DMS 273 (cell line): ENCODE results near the gene NUP210L.
"Not testable (repeated sequence)": the region's sequence is repeated elsewhere in the genome, so short reads cannot be mapped to it uniquely, and the experiment has no call there.

Source experiments
- DNase-seq: peaks from one replicate; lab custom pipeline; 2025; ENCODE audit not compliant: unreplicated experiment; lab: John Stamatoyannopoulos, UW

The NUP210L gene

GRCh38 chr1:154170547-154171222 lies 15.8 kb upstream of the NUP210L start:
- DNase-seq = peak; percentile 18

GRCh38 chr1:154167461-154167860 lies 12.6 kb upstream of the NUP210L start:
- no peak for DNase-seq

- no peak for DNase-seq
Observed at GRCh38 chr1:154166207-154166606, 11.3 kb upstream of the NUP210L start.

GRCh38 chr1:154159554-154159953 lies 4.7 kb upstream of the NUP210L start:
- no peak for DNase-seq

DNA sequence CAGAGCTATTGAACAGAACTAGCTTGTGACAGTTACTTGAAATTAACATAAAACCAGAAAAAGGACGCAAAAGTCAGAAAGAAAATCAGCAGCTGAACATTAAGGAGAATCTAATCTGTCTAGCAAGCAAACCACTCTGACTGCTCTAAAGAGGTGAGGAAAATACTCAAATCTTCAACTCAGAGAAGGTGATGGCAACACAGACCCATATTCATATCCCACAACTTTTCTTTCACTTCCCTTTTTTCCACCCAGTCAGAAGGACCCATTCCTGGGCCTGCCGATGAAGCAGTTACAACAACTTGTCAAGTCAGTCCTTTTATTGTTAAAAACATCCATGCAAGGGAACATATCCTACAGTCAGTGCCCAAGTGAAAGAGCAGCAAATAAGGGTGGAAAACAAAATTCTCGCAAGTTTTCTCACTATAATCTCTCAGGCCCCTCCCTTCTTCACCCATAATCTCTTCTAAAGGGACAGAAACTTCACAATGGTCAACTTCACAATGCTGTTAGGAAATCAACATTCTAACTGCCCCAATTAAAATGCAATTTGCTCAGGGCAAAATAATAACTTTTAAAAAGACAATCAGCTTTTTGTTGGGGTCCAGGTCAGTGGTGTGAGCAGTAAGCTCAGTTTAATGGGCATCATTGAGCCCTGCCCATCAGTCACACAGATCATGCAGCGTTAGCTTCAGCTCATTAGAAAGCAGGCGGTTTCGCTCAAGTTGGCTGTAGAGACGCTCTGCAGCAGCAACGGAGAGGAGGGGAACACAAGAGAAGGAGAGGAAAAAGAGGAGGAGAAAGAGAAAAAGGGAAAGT lies 3.6 kb upstream of the NUP210L start:
- DNase-seq = no peak

DNA sequence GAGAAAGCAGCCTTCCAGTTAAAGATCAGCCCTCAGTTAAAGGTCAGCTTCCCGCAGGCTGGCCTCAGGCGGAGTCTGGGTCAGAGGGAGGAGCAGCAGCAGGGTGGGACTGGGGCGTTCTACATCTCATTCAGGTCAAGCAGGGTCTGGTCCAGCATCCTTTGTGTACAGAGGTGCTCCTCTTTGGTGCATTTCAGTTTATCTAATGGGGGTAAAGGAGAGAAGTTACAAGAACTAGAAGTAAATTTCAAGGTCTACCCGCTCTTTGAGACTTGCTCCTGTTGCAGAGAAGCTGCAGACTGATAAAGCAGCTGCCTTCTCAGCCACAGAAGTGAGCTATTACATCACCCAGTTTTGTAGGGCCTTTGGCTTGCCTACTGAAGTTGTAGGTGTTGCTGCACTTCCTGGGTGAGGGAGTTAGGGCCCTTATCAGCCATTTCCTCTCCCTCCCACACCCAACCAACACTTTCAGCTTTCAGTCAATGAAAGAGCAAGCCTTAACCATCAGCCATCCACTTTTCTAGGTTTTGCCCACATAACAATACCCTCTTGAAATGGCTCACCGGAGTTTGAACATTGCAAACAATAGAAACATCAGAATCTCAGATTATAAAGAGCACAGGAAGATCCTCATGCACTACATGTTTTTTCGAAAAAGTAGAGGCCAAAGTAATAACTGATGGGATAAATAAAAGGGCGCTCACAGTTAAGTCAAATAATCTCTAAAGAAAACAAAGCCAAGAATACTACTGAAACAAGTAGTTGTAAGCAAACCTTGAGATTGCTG lies 2.8 kb upstream of the NUP210L start:
- DNase-seq = no peak

DNA sequence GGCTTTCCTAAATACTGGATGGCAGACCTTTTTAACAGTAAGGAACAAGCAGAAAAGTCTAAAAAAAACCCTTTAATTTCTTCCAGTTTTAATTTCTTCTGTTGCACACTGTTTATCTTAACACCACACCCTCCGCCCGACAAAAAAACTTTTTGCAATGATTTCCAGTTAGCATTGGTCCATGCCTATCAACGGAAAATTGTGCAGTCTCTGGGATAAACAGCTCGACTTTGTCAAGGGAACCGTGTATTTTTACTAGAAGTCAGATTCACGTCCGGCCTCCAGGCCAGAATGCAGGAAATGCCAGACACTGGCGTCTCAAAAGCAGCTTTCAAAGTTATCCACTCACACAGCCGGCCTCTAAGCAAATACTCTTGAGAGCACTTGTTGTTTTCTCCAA lies 378 bp upstream of the NUP210L start:
- DNase-seq = no peak

DNA sequence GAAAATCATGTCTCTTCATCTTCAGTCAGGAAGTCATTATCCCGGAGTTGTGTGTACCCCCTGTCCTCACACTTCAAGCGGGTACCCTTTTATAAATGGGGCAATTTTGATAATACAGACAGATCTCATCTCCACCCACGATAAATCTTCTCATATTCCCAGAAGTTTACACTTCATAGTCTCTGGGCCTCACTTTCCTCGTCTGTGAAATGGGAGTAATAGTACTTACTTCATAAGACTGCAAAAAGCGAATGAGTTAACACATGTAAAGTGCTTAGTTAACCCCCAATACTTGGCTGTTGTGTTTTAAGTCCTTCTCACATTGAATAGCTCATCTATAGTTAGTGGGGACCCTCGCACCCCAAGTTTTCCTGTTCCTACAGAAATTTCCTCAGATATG lies 820 bp downstream of the NUP210L start:
- no peak for DNase-seq

- DNase-seq = no peak
Observed at GRCh38 chr1:154151311-154151710, 3.6 kb downstream of the NUP210L start.

DNA sequence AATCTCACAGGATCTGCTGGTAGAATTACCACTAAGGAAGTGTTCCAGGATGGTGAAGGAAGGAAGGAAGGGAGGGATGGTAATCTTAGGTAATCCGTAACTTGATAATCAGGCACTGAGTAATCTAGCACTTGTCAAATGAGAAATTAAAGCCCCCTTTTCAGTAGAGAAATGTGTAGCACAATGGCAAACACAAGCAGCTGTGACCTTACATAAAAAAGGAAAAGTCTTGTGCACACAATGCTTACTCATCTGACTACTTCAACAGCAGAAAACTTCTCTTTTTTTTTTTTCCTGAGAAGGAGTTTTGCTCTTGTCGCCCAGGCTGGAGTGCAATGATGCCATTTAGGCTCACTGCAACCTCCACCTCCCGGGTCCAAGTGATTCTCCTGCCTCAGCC lies 6.1 kb downstream of the NUP210L start:
- DNase-seq = no peak

GRCh38 chr1:154147505-154147904 lies 7.4 kb downstream of the NUP210L start:
- not testable (repeated sequence) for DNase-seq

DNA sequence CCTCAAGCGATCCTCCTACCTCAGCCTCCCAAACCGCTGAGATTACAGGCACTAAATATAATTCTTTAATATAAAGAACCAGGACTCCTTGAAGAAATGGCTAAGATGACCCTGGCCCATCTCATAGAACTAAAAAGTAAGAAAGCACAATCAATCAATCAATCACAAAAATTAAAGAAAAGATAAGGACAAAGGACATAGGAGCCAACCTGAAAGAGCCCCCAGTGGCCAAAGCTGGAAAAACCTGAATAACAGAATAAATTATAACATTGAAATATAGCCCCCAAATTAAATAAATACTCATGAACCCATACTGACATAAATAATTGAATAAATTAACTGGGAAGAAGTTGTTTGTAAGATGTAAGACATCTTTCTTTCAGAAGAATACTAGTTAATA lies 8.9 kb downstream of the NUP210L start:
- DNase-seq = peak; percentile 36

DNA sequence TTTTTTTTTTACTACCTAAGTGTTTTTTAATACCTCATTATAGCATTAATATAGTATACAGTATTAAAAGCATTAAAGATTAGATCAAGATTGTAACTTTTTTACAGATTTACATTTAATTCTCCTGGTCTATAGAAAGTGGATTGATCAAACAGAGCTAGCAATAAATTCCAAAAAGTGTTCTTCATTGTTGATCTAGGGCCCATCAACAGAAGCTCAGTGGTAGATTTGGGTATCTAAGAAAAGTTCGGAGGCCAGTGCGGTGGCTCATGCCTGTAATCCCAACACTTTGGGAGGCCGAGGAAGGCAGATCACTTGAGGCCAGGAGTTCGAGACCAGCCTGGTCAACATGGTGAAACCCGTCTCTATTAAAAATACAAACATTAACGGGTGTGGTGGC lies 12.5 kb downstream of the NUP210L start:
- no peak for DNase-seq

- no peak for DNase-seq
Observed at GRCh38 chr1:154141240-154141639, 13.6 kb downstream of the NUP210L start.

DNA sequence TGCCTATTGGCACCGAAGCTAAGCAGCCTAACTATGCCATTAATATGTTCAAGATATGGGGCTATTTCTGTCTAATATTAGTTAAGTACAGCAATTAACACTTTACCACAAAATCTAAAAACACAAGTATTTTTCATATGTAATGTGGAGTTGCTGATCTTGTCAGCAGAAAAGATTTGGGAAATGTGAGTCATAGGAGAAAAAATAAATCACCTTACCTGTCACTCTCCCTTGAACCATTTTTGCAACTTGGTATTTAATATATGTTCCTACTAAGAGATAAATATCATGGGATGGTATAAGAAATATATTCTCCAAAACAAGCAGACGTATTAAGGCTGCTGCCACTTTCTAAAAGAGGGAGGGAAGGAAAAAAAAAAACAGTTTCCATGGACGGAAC lies 17.0 kb downstream of the NUP210L start:
- DNase-seq = no peak

GRCh38 chr1:154133256-154133655 lies 21.6 kb downstream of the NUP210L start:
- no peak for DNase-seq

DNA sequence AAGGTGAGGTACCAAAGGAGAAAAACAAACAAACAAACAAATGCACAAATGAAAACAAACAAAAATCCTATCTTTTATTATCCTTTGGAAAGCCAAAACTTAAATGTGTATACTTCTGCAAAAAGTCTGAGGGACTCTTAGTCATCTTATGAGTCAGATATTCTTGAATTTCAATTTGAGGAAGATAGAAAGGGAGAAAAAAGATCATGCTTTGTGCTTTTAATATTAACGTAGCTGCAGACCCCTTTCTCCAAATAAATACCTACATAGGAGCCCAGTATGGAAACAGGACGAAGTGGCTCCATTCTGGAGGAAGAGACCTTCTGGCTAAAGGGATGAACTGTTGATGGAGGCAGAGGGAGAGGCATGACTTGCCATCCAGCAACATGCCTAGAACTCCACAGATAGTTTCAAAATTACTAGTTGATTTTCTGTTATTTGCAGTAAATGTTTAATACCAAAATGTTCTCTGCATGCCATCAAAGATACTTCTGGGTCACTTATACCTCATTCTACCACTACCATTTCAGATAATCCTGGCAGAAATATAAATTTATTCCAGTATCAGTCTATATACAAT lies 25.4 kb downstream of the NUP210L start:
- DNase-seq = no peak

DNA sequence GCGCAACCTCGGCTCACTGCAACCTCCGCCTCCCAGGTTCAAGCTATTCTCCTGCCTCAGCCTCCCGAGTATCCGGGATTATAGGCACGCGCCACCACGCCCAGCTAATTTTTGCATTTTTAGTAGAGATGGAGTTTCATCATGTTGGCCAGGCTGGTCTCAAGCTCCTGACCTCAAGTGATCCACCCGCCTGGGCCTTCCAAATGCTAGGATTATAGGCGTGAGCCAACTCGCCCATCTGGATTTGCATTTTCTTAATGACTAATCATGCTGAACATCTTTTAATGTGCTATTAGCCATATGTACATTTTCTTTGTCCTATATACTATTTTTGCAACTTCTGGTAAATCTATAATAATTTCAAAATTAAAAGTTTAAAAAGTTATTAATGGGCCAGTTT lies 31.7 kb downstream of the NUP210L start:
- peak; percentile 10 for DNase-seq

DNA sequence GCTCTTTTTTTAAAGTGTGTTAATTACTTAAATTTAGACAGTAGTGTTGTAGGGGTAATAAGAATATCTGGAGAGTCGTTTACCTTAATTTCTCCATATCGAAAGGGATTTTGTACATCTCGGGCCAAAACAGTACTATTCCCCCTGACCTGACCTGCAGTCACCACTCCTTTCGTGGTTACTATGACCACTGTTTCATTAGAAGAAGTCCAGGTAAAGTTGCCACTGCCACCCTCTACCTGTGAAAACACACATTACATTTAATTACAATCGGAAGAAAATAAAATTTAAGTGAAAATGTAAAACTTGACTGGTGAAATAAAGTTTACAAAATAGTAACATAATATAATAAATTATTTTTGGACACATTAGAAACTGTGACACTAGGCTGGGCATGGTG lies 37.2 kb downstream of the NUP210L start:
- DNase-seq = no peak

GRCh38 chr1:154115180-154115579 lies 39.7 kb downstream of the NUP210L start:
- DNase-seq = peak; percentile 29

DNA sequence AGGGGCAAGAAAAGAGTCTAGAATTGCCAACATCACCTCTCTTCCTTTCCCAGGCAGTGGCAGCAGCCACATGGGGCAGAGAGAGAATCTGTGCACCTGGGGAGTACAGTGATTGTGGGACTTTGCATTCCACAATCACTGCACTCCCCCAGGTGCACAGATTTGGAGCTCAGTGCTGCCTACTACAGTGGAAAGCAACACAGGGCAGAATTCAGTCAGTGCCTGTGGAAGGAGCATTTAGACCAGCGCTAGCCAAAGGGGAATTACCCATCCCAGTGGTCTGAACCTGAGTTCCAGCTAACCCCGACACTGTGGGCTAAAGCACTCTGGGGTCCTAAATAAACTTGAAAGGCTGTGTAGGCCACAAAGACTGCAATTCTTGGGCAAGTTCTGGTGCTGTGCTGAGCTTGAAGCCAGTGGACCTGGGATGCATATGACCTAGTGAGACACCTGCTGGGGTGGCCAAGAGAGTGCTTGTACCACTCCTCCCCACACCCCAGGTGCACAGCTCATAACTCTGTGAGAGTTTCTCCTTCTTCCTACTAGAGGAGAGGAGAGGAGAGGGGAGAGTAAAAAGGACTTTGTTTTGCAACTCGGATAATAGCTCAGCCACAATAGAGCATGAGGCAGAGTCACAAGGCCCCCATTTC lies 50.3 kb downstream of the NUP210L start:
- no peak for DNase-seq
